GM18519 (cell line): Measurements from ENCODE around the gene CDC34.
A peak's percentile ranks its signal among the peaks of the same experiment; 100 is the strongest.

ENCODE experiments used
- ATAC-seq: cut with Tn5 transposase; IDR thresholded peaks from one replicate; pipeline ENCODE4 v1.9.1; 2021; ENCODE audit warnings: mild to moderate bottlenecking, moderate library complexity; ENCODE audit not compliant: unreplicated experiment, low FRiP score

The CDC34 gene

DNA sequence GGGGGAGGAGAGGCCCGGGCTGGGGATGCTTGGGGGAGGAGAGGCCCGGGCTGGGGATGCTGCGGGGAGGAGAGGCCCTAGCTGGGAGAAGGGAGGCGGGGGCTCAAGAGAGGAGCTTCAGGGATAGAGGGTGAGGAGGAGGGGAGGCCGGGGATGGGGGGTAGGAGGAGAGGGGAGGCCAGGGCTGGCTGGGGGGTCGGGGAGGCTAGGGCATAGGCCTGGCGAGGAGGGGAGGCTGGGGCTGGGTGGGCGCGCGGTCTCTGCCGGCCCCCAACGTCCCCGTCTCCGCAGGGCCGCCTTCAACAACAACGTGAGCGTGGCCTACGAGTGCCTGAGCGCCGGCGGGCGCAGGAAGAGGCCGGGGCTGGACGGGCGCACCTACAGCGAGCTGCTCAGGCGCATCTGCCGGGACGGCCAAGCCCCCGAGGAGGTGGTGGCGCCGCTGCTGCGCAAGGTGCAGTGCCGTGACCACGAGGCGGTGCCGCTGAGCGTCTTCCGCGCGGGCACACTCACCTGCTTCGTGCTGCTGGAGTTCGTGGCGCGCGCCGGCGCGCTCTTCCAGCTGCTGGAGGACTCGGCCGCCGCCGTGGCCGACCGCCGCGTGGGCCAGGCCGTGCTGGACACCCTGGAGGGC, 12.8 kb upstream of the CDC34 start:
- ATAC-seq, result no peak

DNA sequence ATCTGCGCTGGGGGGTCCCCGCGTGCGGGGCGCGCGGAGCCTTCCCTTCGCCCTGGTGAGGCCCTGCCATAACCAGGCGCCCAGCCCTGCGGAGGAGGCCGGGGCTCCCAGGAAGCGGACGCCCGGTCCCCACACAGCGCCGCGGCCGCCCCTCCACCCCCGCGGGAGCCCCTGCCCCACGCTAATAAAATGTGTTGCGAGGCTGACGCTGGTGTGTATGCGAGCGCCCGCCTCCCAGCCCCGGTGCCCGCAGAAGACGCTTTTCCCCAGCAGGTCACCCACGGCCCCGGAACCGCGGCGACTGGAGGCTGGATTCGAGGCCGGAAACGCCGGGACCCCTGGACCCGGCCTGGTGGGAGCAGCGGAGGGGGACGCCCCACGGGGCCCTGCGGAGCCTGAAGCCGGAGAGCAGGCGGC, 12.1 kb upstream of the CDC34 start:
- ATAC-seq, result no peak

DNA sequence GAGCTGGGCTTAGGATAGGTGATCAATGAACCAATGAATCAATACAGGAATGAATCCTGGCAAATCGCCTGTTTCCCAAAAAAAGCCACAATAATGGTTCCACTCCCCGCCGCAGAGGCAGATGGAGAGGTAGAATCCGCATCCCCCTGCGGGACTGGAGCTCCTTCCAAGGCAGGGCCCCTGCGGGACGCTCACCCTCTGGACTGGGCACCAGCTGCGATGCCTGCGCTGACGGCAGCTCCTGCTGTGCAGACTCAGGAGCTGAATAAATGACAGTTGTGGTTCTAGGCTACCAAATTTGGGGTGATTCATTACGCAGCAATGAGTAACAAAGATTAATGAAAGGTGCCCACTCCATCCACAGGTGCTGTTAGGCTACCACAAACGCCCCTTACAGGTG, 8.8 kb upstream of the CDC34 start:
- no peak for ATAC-seq

DNA sequence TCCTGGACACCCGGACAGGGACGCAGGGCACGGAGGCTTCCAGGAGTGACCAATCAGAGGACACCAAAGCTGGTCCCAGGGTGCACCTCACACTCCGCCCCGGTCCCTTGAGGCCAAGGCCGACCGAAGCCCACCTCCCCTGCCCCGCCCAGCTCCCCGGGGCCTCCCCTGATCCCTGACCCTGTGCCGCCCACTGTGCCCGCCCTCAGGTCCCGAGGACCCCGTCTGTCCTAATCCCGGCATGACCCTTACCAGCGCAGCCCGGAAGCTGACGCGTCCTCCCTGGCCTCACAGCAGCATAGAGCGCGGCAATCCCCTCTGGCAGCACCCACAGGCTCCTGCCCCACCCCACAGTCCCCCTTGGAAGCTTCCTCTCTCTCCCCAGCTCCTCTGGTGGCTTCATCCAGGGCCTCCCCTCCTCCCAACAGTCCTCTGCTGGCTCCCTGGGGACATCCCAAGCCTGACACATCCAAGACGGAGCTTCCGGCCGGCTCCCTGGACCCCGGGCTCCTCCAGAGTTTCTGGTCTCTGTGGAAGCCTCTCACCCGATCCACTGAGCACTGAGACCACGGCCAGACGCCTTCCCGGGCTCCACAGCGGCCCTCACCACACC, 7.4 kb upstream of the CDC34 start:
- no peak for ATAC-seq

DNA sequence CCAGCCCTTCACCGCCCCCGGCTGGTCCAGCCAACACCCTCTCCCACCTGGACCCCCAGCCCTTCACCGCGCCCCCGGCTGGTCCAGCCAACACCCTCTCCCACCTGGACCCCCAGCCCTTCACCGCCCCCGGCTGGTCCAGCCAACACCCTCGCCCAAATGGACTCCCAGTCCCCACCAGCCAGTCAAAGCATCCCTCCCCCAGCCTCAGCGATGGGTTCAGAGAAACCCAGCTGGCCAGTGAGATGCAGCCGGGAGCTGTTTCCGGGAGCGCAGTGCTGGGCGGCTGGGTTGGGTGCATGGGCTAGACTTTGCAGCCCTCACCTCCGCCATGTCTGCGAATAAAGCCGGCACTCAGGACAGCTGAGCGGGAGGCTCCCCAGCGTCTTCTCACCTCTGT, 6.5 kb upstream of the CDC34 start:
- no peak for ATAC-seq

DNA sequence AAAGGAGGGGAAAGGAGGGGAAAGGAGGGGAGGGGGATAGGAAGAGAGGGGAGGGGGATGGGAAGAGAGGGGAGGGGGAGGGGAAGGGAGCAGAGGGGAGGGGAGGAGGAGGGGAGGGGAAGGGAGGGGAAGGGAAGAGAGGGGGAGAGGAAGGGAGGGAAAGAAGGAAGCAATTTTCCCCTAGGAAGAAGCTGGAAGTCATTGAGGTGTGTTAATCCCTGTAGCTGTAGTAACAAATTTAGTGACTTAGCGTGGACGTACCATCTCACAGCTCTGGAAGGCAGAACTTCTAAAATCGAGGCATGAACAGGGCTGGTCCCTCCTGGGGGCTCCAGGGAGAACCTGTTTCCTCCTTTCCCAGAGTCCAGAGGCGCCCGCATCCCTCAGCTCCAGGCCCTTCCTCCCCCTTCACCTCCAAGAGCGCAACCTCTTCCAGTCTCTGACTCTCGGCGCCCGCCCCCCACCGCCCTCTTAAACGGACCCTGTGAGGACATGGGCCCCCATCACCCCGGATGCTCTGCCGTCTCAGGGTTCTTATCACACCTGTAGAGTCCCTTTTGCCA, 5.6 kb upstream of the CDC34 start:
- no peak for ATAC-seq

DNA sequence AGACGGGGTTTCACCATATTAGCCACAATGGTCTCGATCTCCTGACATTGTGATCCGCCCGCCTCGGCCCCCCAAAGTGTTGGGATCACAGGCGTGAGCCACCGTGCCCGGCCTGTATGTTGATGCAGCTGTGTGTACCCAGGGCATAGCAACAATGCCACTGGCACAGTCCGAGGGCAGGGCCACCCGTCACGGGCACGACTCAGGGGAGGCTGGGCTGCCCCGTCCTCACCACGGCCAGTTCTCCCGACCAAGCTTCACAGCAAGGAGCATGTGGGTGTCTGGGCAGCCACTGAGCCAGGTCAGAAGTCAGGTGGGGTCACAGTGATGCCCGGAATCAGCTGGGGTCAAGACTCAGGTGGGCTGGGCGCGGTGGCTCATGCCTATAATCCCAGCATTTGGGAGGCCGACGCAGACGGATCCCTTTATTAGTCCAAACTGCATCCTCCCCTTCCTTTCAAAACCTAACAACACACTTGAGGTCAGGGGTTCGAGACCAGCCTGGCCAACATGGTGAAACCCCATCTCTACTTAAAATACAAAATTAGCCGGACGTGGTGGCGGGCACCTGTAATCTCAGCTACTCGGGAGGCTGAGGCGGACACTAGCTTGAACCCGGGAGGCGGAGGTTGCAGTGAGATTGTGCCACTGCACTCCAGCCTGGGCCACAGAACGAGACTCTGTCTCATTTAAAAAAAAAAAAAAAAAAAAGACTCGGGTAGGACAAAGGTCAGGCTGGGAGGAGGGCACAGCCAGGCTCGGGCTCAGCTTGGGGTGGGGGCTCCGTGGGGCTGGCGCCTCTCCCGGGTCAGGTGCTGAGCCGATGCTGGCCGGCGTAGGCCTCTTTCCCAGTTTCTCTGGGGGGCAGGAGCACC, 1.2 kb upstream of the CDC34 start:
- no peak for ATAC-seq

DNA sequence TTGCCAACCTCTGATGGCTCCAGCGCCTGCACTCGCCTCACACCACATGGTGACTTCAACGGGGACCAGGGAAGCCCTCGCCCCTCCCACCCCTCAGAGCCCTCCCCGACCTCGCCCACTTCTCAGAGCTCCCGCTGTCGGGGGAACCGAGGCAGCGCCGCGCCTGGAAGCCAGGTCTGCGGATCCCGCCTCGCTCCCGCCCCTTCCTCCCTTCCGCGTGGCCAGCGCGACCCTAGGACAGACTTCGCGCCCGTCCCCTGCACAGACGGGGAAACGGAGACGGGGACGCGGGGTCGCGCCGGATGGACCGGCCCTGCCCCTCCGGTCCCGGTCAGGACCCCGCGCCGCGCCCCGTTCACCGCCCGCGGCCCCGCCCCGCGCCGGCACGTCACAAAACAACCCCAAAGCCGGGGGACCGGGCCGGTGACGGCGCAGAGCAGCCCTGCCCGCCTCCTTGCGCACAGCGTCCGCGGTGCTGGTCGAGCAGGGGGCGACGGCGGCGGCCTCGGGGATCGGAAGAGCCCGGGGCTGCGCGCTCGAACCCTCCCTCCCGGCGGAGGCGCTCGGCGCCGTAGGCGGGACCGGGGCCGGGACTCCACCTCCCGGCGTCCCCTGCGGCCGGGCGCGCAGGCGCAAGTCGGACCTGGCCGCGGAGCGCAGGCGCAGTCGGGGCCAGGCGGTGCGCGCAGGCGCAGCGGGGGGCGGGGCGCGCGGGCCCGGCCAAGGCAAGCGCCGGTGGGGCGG, 379 bp upstream of the CDC34 start:
- ATAC-seq, result peak; percentile 63

DNA sequence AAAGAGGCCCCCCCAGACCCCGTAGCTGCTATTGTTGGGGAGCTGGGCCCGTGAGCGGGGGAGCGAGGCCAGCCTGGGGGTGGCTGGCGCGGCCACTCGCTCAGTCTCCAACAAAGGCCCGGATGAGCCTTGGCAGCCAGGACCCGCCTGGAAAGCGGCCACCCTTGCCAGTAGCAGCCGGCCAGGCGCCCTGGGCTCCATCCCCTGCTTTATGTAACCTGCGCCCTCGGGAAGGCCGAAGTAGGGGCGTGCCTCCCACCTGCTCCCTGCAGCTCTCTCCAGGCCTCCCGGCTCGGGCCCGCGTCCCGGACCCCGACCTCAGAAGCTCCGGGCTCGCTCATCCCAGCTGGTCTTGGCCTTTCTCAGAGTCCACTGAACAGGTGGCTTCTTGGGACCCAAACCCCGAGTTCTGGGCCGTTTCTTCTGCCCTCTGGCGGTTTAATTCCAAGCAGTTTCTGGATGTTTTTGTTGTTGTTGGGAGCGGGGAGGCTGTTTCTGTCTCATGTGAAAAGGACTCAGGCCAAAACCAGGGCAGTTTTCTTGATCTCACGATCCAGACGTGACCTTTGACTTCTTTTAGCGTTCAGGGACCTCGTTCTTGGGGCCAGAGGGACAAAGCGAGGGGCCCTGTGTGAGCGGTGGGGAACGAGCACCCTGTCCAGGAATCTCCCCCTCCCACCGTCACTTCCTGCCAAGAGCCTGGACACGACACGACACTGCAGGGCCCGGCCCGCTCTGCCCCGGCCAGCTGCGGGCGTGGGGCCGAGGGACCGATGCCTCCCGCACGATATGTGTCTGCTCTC, 1.2 kb downstream of the CDC34 start:
- ATAC-seq, result no peak

DNA sequence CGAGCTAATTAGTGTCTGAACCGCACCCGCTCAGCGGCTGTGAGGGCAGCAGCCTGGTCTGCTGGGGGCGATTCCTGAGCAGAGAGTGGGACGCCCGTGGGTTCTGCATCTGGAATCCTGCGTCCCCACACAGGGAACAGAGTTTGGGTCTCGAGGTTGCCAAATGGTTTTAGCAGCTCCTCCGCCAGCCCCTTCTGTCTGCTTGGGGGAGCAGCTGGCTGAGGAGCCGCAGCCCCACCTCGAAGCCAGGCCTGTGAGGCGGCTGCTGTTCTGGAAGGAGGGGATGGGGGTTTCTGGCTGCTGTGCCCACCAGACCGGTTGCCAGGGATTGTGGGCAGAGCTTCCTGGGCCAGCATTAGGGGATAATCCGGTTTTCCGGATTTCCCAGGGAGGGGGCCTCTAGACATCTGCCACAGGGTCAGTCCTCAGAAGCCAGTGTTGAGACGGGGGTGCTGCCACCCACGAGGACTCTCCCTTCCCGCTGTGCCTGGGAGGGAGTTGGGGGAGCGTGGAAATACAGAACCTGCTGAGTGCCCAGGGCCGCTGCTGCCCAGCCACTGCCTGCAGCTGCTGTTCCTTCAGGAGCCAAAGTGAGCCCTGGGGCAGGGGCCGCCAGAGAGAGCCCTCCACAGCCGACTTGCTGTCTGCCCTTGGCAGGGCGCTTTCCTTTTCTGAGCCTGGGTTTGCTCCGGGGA, 2.0 kb downstream of the CDC34 start:
- ATAC-seq, result no peak

DNA sequence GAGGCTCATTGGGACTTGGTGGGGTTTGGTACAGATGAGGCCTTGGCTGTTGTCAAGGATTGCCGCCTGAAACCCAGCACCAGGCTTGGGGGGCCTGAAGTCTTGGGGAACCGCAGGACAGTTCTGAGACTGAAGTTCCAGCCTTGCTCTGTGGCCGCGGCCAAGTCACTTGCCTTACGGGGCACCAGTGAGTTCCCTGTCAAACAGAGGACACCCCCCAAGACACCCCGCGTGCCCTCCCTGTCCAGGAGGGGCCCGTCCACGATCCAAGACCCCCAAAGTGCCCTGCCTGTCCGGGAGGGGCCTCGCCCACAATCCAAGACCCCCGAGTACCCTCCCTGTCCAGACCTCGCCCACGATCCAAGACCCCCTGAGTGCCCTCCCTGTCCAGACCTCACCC, 2.5 kb downstream of the CDC34 start:
- no peak for ATAC-seq

DNA sequence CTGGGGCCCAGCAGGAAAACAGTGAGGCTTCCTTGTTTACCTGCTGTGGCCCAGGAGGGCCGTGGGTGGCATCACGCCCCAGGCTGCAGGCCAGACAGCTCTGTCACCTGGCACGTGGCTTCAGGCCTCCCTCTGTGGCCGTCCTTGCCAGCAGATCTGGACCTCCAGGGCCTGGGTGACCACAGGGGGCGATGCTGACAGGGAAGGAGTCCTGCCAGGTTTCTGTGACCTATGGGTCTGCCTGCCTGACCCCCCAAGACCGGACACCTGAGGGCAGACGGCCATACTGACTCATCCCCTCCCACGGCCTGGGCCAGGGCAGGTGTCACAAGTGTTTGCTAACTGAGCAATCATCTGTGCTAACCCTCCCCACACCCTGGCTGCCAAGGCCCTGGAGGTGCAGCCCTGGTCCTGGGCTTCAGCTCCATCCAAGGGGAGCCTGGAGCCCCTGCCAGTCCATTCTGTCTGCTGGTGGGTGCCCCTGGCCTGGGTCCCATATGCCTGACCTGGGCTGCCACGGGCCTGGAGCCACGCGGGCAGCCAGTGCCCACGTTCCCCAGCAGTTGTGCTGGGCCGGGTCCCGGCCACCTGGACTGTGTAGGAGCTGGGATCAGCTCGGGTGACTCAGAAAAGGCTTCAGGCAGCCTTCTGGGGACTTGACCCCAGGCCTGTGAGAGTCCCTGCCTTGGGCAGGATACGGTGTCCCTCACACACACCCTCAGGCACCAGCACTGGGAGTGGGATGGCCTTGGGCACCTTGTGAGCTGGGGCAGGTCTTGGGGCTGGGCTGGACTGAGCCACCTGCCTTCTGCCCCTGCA, 3.7 kb downstream of the CDC34 start:
- no peak for ATAC-seq

DNA sequence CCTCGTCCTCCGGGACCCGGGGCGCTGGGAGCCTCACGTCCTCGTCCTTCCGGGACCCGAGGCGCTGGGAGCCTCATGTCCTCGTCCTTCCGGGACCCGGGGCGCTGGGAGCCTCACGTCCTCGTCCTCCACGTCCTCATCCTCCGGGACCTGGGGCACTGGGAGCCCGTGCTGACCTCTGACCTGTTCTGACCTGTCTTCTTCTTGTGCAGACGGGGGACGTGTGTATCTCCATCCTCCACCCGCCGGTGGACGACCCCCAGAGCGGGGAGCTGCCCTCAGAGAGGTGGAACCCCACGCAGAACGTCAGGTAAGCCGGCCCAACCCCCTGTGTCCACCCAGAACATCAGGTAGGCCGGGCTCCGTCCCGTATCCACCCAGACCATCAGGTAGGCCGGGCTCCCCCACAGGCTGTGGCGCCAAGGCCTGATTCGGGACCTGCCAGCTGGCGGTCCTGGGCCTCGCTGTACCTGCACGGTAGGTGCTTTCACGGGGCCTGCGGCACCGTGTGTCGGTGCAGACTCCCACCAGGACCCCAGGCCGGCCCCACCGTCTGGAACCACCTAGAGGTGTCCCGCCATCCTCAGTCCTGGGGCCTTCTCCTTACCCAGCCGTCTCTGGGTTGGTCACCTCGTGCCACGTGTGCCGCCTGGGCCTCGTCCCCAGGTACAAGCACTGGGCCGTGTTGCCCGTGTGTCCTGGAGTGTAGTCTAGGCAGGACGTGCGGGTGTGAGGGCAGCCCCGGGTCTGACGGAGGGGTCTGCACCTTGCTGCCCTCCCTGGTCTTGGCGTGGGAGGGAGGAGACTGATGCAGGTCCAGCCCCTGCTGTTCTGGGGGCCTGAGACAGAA, 4.7 kb downstream of the CDC34 start:
- no peak for ATAC-seq

DNA sequence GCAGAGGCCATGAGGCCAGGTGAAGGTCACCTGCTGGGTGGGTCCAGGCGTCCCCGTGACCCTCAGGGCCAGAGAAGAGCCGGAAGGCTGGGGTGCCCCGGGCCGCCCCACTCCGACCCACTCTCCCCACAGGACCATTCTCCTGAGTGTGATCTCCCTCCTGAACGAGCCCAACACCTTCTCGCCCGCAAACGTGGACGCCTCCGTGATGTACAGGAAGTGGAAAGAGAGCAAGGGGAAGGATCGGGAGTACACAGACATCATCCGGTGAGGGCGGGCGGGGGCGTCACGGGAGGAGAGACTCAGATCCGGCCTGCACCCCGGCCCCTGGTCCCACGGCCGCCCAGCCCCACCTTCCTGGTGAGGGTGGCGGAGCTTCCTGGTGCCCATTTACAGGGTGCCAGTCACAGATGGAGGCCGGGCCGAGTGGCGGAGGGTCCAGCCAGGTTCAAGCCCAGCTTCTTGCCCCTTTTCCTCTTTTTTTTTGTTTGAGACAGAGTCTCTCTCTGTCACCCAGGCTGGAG, 5.4 kb downstream of the CDC34 start:
- no peak for ATAC-seq

DNA sequence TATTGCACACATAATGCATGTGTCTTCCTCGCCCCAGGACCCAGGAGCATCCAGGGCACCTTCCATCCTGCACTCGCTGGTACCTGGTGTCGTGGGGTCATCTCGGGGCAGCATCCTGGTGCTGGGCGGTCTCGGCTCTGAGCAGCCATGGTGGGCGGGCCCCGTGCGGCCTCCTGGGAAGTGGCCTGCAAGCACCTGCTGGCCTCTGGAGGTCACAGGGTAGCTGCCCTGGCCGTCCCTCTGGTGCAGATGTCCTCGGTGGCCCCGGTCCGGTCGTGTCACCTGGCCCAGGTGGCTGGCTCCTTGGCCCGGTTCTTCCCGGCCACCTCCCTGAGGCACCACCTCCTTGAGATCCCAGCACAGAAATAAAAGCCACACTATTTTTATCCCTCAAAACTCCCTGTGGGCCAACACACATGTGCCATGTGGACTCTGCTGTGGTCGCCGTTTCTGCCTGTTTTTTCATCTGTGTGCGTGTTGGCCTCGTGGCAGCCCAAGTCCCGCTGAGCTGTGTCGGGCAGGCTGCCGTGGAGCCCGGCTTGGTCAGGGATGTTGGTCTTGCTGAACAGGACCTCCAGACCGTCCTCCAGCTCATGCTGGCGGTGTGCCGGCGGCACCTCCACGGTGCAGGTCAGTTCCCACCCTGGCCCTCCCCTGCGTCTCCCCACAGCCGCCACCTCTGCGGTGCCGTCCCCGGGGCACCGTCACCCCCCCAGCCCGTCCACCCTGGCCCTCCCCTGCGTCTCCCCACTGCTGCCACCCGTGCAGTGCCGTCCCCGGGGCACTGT, 7.3 kb downstream of the CDC34 start:
- no peak for ATAC-seq

DNA sequence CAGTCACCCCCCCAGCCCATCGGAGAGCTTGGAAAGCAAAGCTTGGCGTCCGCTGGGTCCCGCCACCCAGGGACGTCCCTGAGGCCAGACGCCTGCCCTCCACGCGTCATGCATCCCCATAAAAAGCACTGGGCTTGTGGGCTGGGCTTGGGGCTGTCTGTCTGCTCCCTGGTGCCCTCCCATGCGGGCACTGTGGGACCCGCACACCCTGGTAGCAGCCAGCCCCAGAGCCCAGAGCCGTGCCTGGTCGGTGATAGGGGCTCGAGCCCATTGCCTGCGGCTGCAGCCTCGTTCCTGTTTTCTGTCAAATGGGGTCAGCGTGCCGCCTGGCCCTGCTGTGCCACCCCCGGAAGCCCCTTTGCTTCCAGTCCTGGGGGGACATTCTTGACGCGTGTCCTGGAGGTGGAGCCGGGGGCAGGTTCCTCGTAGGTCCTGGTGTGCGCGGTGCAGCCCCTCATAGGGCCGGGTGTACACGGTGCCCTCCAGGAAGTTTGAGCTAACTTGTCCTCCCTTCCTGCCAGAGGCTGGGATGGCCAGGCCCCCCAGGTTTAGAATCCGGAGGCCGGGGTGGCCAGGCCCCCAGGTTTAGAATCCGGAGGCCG, 8.0 kb downstream of the CDC34 start:
- ATAC-seq, result no peak
